SW480 (cell line): Measurements from ENCODE around the gene GABPB1.

ENCODE experiments used
- DNase-seq: peaks from one replicate; pipeline ENCODE4 v3.0.0-alpha.2; 2016; ENCODE audit warnings: low spot score

The GABPB1 gene

DNA sequence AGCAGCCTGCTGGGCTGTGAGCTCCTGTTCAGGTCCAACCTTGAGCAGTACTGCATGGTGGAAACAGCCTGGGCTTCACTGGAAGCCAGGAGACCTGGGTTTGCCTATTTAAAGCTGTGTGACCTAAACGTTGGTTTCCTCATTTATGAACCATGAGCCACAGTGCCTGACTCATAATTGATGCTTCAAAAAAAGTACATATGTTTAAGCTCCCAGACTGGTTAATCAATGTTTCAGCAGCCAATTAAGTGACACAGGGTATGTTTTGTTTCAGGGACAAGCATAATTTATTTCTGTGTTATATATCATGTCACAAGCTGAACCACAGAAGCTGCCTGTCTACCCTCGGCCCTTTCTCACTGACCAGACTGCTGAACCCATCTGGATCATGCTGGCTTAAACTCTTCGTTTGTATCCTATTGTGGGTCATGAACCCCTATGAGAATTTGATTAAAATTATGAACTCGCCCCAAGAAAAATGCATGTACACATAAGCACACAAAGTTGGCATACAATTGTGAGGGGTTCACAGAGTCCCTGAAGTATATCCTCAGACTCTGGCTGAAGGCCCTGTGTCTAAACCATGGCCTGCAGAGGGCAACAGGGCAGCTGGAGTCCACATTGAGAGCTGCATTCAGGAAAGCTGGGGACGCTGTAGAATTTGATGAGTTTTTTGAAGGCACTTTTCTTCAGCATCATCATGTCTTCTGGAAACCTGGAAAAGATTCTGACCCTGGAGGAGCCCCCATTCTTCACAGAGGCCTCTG is 113.1 kb downstream of the GABPB1 start:
- DNase-seq, result no peak

DNA sequence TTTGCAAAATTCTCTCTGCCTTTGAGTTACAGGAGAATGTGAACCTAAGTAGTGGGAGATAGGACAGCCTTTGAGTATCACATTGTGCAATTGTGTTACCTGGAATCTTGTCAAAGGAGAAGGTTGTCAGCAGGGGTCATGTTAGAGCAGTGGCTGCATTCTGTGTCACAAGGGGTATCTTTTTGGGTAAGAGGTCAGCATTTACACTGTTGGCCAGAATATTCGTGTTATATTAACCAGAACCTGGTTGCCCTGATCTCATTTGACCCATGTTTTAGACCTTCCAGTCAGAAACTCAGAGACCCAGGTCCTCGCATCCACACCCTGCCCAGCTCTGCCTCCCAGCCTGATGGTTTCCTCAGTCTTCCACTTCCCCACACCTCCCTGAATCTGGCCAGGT is 116.7 kb downstream of the GABPB1 start:
- DNase-seq, result no peak

DNA sequence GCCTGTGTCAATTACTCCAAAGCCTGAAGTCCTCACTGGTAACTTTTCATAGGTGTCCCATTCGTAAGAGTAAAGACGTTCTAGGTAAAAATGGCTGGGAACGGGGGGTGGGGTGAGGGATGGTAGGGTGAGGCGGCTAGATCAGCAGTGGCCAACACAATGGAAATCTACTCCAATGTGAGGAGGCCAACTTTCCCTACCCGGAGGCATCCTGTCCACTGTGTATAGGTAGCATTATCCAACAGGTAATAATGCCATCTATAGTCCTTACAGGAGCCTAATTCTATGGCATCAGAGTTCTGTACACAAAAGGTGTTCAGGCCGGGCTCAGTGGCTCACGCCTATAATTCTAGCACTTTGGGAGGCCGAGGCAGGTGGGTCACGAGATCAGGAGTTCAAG is 118.6 kb downstream of the GABPB1 start:
- no peak for DNase-seq

DNA sequence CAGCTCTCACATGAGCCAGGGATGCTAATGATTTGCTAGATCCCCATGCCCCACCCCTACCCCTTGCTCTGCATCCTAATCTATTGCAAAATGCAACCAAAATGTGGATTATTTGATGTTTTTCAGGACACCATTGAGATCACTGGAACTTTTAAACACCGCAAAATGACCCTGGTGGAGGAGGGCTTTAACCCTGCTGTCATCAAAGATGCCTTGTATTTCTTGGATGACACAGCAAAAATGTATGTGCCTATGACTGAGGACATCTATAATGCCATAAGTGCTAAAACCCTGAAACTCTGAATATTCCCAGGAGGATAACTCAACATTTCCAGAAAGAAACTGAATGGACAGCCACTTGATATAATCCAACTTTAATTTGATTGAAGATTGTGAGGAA is 119.2 kb downstream of the GABPB1 start:
- no peak for DNase-seq

DNA sequence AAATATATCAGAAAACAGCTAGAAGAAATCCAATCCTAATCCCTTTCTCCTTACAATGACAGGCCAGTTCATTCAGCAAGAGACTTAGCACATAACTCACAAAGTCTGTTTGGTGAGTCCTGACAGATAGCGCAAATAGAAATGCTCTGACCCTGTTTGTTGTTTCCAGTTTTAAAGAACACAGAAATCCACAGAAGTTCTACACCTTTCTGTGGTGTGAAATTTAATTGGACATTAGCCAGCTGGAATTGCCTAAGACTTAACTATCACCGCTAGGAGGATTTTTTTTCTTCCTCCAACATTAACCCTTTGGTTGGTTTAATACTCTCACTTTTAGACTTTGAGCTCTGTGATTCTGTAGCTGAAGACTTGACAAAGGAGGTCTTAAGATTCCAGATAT is 120.2 kb downstream of the GABPB1 start:
- no peak for DNase-seq

DNA sequence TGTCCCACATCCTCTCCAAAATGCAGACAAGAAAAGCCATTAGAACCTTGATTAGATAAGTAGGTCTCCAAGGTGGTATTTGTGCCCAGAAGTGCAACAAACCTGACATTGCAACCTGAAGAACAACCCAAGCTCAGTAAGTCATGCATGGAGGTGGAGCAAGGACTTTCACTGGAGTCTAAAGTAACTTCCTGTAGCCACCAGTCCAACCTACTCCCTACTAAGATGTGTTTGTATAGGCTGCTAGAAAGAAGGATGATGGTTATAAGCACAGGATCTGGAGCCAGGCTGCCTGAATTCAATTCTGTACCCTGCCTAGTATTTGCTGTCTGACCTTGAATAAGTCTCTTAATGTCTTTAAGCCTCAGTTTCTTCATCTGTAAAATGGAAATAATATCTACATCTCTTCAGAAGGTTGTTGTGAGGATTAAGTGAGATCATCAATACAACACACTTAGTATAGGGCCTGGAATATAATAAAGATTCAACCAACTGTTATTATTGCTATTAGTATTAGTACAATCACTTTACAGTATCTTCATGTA is 121.7 kb downstream of the GABPB1 start:
- no peak for DNase-seq

DNA sequence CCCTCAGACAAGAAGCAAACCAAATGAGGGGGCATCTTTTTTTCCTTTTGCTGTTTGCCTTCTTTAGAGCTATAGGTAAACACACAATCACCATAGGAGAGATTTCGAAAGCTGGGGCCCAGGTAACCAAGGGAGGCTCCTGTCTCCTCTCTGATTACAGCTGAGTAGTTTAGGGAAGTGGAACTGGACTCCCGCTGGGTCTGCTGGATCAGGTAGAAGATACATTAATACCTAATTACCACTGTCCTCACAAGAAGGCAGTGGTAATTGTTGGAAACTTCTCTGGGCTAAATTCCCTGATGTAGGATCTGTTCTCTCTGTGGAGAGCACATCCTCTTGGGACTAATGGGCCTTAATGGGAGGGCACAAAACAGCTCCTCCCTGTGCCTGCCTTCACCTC is 122.2 kb downstream of the GABPB1 start:
- no peak for DNase-seq

DNA sequence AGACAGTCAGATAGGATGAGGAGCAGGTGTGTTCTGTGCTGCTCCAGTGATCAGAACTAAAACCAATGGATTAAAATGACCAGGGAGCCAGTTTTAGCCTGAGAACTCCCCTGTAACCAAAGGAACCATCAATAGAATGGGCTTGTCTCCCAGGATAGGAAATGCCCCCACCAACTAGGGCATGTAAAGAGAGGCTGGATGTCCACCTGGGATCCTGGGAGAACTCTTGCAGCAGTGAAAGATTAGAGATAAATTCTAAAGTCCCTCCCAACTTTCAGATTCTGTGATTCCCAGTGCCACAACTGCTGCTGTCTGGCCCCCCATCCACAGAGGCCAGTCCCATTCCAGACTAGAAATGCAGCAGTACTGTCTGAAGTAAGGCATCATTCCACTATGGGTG is 123.2 kb downstream of the GABPB1 start:
- DNase-seq, result no peak

DNA sequence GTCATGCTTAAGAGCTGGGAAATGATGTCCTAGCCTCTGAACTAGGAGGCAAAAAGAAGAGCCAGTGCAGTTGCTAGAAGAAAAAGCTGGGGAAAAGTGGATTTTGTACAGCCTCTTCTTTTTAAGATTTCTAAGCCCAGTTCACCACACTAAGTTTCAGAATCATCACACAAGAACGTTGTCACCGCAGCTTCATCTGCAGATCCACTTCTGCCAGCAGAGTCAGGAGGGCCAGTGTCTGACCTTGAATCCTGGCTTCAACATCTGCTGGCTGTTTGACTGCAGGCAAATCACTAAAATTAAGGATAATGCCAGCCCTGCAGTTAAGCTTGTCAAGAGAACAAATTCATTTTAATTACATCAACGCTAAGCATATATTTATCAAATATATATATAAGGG is 125.7 kb downstream of the GABPB1 start:
- no peak for DNase-seq

DNA sequence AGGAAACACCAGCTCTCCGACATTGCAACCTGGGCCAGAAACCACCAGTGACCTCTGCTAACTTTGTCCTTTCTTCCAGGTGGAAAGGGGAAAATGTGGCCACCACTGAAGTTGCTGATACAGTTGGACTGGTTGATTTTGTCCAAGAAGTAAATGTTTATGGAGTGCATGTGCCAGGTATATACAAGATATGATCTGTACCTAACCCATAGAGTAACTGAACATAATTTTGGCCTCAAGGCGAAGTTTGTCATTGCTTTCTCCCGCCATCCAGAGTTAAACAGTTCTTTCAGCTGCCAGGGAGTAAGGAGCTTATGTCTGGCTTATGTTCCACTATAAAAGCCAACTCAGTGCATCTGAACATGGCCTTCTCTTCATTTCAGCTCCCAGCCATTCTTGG is 126.1 kb downstream of the GABPB1 start:
- DNase-seq, result no peak

DNA sequence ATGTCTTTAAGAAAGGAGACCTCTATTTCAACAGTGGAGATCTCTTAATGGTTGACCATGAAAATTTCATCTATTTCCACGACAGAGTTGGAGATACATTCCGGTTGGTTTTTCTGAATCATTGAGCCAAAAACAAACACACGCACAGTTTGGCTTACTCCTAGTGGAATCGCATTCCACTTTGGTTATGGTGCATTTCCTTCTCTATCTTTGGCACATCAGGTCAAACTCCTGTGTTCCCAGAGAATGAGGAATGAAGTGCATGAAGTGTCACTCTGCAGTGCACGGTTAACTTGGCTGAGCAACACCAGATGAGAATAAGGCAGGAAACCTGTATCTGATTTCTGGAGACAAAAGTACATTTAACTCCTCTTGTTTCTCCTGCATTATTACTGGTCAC is 127.9 kb downstream of the GABPB1 start:
- DNase-seq, result no peak

DNA sequence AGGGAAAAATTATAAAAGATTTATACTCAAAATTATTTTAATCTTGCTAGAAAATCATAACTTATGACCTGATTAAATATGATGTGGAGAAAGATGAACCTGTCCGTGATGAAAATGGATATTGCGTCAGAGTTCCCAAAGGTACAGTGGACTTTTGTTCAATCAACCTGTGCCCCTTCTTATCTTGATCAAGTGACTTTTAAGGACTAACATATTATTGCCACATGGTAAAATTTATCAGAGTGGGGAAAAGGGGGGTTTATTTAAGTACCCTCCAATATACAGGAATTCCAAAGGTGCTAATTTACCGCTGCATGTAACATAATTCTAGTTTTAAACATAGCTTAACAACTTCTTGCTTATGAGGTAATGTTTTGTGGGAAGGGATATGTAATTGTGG is 129.1 kb downstream of the GABPB1 start:
- no peak for DNase-seq
